Suppressor macrophage (primary cell): Measurements from ENCODE around the gene NUP35.

ENCODE experiments used
- DNase-seq, 4 experiments: peaks; one replicate each; pipeline ENCODE4 v3.0.0-alpha.2; 2020 to 2022
- total RNA-seq, 17 experiments: gene quantifications; one replicate each; lab custom pipeline; 2026; ENCODE audit warnings: mixed read lengths in 6 of 17, inconsistent platforms in 3 of 17; lab: John Stamatoyannopoulos, UW

NUP35 gene, protein sequence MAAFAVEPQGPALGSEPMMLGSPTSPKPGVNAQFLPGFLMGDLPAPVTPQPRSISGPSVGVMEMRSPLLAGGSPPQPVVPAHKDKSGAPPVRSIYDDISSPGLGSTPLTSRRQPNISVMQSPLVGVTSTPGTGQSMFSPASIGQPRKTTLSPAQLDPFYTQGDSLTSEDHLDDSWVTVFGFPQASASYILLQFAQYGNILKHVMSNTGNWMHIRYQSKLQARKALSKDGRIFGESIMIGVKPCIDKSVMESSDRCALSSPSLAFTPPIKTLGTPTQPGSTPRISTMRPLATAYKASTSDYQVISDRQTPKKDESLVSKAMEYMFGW
- 3.0 to 16.3 (median 8.9) reads per million in 17 experiments for total RNA-seq

DNA sequence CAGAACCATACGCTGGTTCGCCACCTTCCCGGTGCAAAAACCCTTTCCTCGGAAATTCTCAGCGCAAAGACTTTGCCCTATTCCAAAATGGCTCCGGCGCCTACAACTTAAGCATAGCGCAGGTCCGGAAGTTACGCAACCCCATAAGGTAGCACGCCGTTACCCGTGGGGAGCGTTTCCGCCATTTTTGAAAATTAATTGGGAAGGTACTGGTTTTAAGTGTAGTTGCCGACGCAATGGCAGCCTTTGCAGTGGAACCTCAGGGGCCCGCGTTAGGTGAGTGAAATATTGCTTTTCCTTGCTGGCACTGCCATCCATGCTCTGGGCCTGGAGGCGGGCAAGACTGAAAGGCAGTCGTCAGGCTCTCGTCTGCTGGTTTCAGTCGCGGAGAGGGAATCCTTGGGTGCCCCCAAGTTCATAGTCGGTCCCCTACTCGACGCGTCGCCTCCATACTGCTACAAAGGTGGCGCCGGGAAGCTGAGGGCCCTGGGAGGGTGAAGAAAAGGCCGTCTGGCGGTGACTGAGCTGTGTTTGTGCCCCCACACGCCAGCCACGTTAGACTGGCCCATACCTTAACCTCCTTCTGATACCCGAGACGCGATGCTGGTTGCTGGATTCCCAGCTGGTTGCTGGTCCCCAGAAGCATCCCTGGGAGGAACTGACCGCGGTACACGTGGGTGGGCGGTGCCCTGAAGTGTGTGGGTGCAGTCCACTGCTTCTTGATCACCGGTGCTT is at the start of gene NUP35:
Gene NUP35 (plus strand): TSS at position 222 of the 735 bp plus-strand sequence. CDS start 15 bp downstream, at position 237.
- peak; percentile 90 to 96 (median 93) for DNase-seq

DNA sequence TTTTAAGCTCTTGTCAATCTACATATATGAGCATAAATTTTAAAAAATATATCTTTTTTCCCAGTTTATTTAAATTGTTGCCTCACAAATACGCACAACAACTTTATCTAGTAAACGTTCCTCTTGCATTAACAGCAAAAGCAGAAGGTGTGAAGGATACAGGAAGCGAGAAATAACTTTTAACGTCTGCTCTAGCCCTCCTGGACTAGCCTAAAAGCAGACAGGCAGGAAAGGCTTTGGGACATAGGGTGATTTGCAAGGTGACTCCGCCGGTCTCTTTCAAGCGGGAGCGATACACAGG is 46.1 kb upstream of the NUP35 start:
- DNase-seq = no peak

DNA sequence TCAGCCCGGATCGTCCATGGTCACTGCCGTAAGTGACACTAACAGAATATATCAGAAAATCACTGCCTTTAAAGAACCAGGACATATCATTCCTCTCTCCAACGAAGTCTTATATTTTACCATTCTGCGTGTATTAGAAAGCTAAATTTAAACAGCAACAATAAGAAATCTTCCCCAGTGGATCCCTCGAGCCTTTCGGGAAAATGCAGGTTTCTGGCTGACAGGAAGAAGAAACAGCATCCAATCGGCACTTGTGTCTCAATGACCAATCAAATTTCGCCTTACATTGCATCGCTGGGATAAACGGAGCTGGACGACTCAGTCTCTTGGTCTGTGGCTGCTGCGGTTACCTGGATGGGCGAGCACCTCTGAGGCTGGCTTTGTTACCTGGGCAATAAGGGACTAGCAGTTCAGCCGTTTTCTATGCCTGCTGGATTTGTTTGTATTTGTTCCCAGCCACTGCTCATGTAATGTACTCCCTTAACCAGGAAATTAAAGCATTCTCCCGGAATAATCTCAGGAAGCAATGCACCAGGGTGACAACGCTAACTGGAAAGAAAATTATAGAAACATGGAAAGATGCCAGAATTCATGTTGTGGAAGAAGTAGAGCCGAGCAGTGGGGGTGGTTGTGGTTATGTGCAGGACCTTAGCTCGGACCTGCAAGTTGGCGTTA is 45.6 kb upstream of the NUP35 start, which contains the start of gene DUSP19:
Gene DUSP19 (plus strand): TSS at position 284 of the 675 bp plus-strand sequence. CDS start 187 bp downstream, at position 471.
- DNase-seq = peak; percentile 82 to 97 (median 90)

DNA sequence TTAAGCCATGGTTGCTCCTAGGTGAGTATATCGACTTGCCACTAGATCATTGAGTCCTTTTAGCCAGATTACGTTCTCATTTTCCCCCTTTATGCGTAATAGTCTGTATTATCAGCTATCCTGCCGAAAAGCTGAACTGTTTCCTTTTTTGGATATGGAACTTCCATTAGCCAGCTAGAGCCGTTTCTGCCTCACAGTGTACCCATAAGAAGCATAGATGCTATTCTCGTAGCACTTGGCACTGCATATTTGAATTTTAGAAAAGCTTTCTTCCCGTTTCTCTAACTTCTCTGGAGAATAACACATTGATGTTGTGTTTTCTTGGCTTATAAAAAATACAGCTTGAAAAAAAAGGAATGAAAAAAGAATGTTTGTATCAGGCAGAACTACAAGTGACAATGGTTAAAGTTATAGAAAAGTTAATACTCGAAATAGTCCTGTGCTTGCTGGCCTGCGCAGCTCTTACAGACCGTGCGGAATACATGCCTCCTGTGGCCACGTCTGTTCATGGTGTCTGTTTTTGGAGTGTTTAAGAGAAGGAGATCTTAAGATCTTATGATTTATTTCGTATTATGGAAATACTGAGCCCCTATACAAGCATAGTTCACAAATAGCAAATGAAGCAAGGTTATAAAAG is 45.0 kb upstream of the NUP35 start:
- DNase-seq = peak; percentile 29 to 49 (median 34)

DNA sequence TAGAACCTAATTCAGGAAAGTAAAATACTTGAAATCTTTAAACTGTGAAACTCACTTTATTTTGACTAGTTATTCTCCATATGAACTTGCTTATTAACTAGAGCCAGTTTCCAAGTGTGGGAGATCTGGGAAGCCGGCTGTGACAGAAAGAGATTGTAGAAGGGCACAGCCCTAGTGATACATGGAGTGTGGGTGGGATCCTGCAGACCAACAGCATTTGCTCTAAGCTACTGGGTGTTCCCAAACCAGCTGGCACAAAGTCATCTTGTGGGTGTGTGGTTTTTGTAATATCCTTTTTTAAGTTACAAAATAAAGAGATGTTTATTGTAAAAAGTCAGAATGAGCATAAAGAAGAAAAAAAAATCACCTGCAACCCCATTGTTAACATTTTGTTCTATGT is 42.3 kb upstream of the NUP35 start:
- peak; percentile 52 to 79 (median 75) for DNase-seq

DNA sequence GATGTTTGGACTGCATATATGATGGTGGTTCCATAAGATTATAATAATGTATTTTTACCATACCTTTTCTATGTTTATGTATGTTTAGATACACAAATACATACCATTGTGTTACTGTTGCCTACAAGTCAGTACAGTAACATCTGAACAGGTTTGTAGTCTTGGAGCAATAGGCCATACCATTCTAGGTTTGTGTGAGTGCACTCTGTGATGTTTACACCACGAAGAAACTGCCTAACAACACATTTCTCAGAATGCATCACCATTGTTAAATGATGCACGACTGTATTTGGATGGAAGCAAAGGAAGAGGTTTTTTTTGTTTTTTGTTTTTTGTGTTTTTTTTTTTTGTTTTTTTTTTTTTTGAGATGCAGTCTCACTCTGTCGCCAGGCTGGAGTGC is 36.2 kb upstream of the NUP35 start:
- no peak for DNase-seq

DNA sequence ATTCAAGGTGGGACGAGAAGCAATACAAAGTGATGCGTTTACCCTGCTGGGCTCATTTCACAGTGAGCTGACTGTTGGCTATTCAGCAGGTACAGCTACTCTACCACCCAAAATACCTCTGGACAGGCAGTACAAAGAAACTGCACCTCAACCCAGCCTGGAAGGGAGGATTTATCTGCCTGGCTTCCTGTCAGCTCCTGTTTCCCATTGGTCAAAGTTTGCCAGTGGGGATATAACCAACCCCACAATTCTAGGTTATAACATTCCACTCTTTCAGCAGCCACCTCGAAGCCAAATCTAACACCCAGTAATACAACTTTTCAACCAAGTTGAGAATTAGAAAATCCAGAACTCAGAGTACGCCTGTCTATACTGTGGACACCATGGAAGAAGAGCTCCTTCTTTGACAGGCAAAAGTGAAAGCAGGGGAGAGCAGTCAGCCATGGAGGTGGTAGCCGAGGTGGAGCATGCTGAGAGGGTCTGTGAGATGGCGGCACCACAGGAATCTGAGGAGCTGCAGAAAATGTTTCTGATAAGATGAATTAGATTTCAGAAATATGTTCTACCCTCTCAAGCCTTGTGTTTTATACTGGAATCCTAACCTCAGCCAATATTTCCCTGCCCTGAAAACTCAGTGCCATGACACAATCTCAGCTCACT is 34.9 kb upstream of the NUP35 start:
- DNase-seq = no peak

DNA sequence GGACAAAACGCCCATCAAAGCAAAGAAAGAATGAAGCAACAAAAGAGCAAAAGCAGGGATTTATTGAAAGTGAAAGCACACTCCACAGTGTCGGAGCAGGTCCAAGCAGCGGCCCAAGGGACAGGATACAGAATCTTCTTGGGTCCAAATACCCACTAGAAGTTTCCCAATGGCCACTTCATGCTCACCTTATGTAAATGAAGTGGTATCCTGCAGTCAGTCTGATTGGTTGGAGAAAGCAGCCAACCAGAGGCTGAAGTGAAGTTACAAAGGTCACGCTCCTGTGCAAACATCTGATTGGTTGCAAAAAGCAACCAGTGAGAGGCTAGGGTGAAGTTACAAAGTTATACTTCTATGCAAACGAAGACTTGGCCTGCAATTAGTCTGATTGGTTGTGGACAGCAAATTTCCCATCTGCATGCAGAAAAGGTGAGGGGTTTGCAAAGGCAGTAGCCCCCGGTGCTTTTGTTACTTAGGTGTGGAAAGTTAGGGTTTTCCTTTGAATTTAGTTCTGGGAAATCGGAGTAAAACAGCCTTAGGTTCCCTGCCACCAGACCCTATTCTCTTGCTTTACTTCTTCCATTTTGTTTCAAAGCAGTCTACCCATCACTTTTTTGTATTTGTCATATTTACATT is 32.8 kb upstream of the NUP35 start:
- no peak for DNase-seq

DNA sequence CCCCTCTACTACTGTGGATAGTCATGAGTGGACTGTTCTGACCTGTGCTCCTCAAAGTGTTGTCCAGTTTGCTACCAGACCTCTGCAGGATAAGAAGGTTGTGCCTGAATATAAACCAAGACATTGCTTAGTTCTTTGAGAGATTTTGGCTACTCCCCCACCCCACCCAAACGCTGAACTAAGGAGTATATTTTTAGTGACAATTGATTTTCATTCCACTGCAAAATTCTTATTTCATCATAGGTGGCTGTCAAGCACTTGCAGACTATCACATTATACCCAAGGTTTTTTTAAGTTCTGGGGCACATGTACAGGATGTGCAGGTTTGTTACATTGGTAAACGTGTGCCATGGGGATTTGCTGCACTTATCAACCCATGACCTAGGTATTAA is 32.3 kb upstream of the NUP35 start:
- DNase-seq = no peak

DNA sequence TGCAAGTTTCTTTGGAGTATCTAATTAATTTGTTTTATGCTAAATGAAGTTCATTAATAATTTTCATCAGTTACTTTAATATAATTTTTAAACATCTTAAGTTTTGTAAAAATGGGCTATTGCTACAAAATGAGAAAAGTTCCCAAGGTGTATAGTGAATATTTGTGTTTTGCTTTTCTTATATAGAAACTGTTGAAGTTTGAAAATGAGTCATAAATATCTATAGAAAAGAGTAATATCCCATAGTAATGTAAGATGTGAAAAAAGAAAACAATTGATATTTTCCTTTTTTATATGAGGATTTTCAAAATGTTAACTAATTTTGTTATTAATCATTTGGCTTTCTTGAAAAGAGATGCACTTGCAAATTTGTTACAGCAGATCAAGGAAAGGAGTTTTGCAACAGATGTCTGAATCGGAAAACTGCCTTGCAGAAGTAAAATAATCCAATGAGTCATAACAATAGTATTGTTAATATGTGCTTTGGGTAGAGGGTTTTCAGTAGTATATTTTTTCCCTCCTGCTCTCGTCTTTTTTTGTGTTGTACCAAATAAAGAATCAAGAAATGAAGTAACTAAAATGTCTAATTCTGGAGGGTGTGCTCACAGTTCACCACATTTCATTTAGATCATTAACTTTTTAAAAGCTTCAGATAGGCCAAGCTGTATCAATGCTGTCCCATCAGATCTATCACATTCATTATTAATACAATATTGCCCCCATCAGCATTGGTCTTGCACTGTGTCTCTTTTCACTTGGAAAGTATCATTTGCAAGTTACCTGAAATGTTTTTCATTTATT is 30.2 kb upstream of the NUP35 start:
- no peak for DNase-seq

DNA sequence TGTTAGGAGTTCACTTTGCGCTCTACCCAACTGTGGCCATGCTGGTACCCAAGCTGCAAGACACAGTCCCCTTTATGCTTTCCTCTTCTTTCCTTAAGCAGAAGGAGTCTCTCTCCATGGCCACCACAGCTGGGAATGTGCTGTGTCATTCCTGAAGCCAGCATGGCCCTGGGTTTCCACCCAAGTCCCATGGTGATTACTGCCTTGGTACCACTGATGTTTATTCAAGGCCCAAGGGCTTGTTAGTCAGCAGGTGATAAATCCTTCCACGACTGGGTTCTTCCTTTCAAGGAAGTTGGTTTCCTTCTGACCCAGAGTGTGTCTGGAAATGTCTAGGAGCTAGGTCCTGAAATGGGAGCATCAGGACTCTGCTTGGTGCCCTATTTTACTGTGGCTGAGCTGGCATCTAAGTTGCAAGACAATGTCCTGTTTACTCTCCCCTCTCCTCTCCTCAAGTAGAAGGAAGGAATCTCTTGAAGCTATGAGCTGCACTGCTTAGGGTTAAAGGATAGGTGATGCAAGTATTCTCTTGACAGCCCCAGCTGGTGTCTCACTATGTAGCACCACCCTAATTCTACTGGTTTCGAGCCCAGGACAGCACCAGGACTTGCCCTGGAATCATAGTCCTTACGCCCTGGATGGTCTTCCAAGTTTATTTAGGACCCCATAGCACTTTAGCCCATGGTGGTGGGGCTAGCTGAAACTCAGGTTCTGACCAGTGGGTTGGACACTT is 18.7 kb upstream of the NUP35 start:
- no peak for DNase-seq

DNA sequence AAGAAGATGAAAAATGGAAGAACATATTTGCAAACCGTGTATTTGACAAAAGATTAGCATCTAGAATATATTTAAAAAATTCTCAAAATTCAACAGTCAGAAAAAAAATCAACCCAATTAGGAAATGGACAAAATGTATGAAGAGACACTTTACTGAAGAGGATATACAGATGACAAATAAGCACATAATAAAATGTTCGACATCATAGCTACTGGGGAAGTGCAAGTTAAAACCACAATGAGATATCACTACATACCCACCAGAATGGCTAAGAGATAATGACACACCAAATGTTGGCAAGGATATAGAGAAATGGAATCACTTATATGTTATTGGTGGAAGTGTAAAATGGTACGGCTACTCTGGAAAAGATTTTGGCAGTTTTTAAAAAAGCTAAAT is 11.7 kb upstream of the NUP35 start:
- no peak for DNase-seq

DNA sequence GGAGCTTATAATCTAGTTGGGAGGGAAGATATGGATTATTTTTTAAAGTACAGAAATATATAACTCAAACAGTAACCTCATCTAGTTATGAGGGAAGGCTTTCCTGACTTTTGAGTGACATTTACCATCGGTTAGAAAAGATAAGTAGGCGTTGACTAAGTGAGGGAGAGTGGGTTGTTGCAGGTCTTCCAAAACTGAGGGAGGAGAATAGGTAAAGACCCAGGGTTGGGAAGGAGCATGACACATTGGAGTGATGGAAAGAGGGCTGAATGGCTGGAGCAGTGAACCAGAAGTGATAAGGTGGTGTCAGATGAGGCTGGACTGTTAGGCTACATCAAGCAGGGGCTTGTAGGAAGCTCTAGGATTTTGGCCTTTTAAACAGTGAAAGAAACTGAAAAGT is 10.6 kb upstream of the NUP35 start:
- DNase-seq = no peak

DNA sequence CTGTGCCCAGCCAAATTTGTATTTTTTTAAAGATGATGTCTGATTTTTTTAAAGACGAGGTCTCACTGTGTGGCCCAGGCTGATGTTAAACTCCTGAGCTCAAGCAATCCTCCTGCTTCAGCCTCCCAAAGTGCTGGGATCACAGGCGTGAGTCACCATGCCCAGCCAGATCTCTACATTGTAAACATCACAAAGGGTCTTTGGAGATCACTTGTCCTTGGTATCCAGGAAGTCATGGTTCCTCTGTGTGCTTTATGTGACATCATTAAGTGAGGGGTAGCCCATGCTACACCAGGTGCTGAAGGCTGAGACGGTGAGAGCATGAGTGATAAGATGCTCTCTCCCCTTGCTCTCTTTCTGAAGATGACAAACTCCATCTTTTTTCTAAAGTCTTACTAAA is 7.0 kb upstream of the NUP35 start:
- no peak for DNase-seq

DNA sequence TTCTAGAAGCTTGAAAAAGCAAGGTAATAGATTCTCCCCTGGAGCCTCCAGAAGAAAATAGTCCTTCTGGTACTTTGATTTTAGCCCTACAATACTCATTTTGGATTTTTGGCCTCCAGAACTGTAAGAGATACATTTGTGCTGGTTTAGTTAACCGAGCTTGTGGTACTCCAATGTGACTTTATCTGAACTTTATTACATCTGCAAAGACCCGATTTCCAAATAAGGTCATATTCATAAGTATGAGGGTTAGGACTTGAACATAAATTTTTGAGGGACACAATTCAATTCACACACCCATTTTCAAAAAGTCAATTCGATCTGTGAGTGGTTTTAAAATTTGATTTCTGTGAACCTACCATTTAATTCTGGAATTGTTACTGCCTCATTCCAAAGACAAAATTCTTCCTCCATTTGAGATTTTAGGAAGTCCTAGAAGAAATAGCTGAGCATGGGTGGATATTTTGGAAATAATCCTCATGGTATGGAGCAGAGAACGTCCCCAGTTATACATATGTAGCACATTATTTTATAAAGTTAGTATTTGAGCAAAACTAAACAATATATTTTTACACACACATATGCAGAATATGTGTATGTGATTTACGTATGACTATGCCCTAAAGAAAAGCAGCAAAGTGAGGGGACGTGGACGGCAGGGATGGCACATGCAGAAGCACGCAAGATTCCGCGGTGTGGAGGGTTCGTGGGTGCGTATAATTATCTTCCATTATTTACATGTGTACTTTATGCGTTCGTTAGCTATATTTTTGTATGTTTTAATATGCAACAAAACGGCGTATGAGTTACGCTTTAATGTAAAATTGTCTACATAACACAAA is 905 bp upstream of the NUP35 start:
- DNase-seq = no peak

DNA sequence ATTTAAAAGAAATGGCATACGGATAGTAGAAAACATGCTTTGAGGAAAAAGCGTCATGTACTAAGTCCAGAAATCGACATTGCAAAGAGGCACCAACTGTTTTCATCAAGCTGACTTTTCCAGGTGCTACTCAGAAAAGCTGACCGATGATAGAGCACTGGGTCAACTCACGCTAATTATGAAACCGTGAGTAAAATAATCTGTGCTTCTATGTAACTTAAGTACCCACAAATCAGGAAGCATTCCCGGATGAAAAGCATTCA is 353 bp upstream of the NUP35 start:
- no peak for DNase-seq

DNA sequence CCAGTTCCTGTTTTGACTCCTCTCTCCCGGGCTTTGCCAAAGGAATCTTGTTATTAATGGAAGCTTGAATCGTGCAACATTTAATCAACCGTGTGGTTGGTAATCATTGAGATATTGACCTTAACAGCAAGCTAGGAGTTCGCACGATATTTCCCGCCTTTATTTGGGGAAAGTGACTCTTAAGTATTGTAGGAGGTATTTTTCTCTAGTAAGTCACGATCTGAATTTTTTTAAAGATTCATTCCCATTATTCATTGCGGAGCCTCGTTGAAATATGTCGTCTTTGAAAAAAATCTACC is 663 bp downstream of the NUP35 start:
- no peak for DNase-seq

DNA sequence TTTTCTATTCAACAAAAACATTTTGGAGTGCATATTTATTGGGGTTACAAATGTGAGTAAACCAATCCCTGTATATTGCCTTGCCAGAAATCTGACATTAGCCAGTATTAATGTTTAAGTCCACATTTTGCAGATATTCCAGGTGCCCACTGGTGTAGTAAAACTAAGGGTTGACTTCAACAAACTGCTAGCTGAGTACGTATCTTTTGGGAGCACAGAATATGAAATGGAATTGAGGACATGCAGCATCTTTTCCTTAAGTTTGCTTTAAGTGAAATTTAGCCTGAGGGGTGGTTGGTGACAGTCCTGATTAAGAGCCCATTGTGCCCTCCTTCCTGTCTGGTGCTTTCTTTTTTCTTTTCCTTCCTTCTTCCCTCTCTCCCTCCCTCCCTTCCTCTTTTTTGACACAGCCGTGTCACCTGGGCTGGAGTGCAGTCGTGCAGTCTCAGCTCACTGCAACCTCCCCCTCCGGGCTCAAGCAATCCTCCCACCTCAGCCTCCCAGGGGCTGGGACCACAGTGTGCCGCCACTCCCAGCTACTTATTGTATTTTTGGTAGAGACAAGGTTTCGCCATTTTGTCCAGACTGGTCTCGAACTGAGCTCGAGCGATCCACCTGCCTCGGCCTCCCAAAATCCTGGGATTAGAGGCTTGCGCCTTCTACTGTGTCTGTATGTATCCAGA is 1.6 kb downstream of the NUP35 start:
- no peak for DNase-seq

DNA sequence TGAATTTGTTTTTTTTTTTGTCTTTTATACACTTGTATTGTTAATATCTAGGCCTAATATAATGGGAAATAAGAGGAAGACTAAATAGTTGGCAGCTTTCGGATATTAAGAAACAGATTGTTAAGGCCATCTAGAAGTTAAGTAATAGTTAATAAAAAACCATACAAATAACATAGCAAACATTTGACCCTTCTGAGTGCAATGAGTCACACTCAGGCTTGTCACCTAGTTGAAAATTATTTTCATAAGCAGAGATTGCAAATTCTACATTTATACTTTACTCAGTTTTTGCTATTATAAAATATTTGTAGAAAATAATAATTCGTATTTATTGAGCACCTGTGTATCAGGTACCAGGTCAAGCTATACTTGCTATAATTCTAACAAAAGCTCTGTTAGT is 2.4 kb downstream of the NUP35 start:
- no peak for DNase-seq
